HCT116 (cell line): ENCODE data around the gene GMEB2. TPM values are rescaled to one million over a fixed set of nuclear protein-coding genes. Genes with fewer than 3 reads are reported as not detected.

ENCODE experiments used
- ATAC-seq: fragments of 200-7000 bp; cut with Tn5 transposase; 2 replicates; pipeline ENCODE4 v1.9.1; 2020; ENCODE audit warnings: mild to moderate bottlenecking, moderate library complexity
- BruUV-seq: library from RNA; stranded (reverse); fragments of 400-500 nt; replicated peaks from 2 replicates; lab custom pipeline; 2021; lab: Mats Ljungman, UMichigan
- CTCF ChIA-PET: fragments of 300-600 bp; sonication (Branson Sonifier 250); formaldehyde crosslinking; loops from one replicate; lab custom pipeline; 2021; ENCODE audit warnings: antibody characterized with exemption; lab: Charles Lee
- POLR2A ChIA-PET: fragments of 300-600, 350-600 bp; sonication (Branson Sonifier 250); formaldehyde crosslinking; loops from one replicate; lab custom pipeline; 2021; ENCODE audit warnings: antibody characterized with exemption; lab: Charles Lee
- RAD21 ChIA-PET, 2 experiments: fragments of 300-600 bp; sonication (Branson Sonifier 250); formaldehyde crosslinking; loops; one replicate each; lab custom pipeline; 2023; ENCODE audit warnings: low total read pairs in 2 of 2; ENCODE audit not compliant: uncharacterized antibody in 2 of 2, unreplicated experiment in 2 of 2, low non-redundant PET in 1 of 2; lab: Charles Lee
- DNase-seq: peaks from one replicate; pipeline ENCODE4 v3.0.0-alpha.2; 2010; ENCODE audit warnings: low read depth, low spot score
- H2AFZ ChIP-seq: fragments of 200-600 bp; shearing (Covaris generic), sonication (generic); 2 replicates; pipeline ENCODE4 v1.6.1; 2017; ENCODE audit warnings: low read depth, mixed run types, mixed read lengths, antibody characterized with exemption, low read length; ENCODE audit not compliant: poor library complexity, severe bottlenecking
- H3K27ac ChIP-seq: 2 replicates; pipeline ENCODE4 v1.5.1; 2012; ENCODE audit warnings: low read depth, low read length
- H3K27me3 ChIP-seq: fragments of 200-600 bp; sonication (generic); 2 replicates; pipeline ENCODE4 v1.6.1; 2016; ENCODE audit warnings: mixed run types, low read length, mixed read lengths; ENCODE audit not compliant: insufficient read depth
- H3K36me3 ChIP-seq, 2 experiments: fragments of 200-500 bp in 1 of 2; fragments of 200-600 bp in 1 of 2; sonication (Bioruptor generic) in 1 of 2; sonication (generic) in 1 of 2; 2 replicates each; pipeline versions ENCODE4 v1.5.1 to v1.6.1; 2014 to 2016; ENCODE audit warnings: low read length in 2 of 2, inconsistent platforms in 1 of 2, mixed read lengths in 1 of 2, mixed run types in 1 of 2; ENCODE audit not compliant: insufficient read depth in 2 of 2, control insufficient read depth in 1 of 2
- H3K4me1 ChIP-seq, 2 experiments: fragments of 200-600 bp in 1 of 2; sonication (generic) in 1 of 2; 2 replicates each; pipeline versions ENCODE4 v1.5.1 to v1.6.1; 2012 to 2017; ENCODE audit warnings: low read length in 2 of 2, inconsistent platforms in 1 of 2, mild to moderate bottlenecking in 1 of 2, mixed read lengths in 1 of 2, mixed run types in 1 of 2, moderate library complexity in 1 of 2; ENCODE audit not compliant: insufficient read depth in 2 of 2, control insufficient read depth in 1 of 2
- H3K4me2 ChIP-seq: fragments of 200-600 bp; sonication (generic); 2 replicates; pipeline ENCODE4 v1.6.1; 2017; ENCODE audit warnings: mixed run types, low read length, mixed read lengths
- H3K4me3 ChIP-seq, 2 experiments: fragments of 200-600 bp in 1 of 2; sonication (generic) in 1 of 2; replicated peaks in 1 of 2; 2 replicates each; pipeline ENCODE4 v1.5.1; 2011 to 2016; ENCODE audit warnings: low read length in 2 of 2, control low read depth in 1 of 2, low read depth in 1 of 2, mild to moderate bottlenecking in 1 of 2, mixed read lengths in 1 of 2, mixed run types in 1 of 2
- H3K79me2 ChIP-seq: fragments of 200-600 bp; sonication (generic); 2 replicates; pipeline ENCODE4 v1.6.1; 2017; ENCODE audit warnings: mild to moderate bottlenecking, mixed run types, low read length, moderate library complexity, mixed read lengths; ENCODE audit not compliant: insufficient read depth
- H3K9ac ChIP-seq: fragments of 200-600 bp; sonication (generic); 2 replicates; pipeline ENCODE4 v1.6.1; 2016; ENCODE audit warnings: low read length, mixed read lengths
- H3K9me2 ChIP-seq: fragments of 200-600 bp; sonication (generic), shearing (Covaris generic); 2 replicates; pipeline ENCODE4 v1.6.1; 2017; ENCODE audit warnings: mixed run types, mild to moderate bottlenecking, moderate library complexity; ENCODE audit not compliant: insufficient read depth
- H3K9me3 ChIP-seq, 2 experiments: fragments of 200-500 bp in 1 of 2; fragments of 200-600 bp in 1 of 2; sonication (Bioruptor generic) in 1 of 2; sonication (generic) in 1 of 2; 2 replicates each; pipeline ENCODE4 v1.6.1; 2014 to 2017; ENCODE audit warnings: low read length in 2 of 2, mixed read lengths in 2 of 2, inconsistent platforms in 1 of 2, low read depth in 1 of 2, mild to moderate bottlenecking in 1 of 2, mixed run types in 1 of 2, moderate library complexity in 1 of 2; ENCODE audit not compliant: control insufficient read depth in 1 of 2, insufficient read depth in 1 of 2
- H4K20me1 ChIP-seq: fragments of 200-600 bp; sonication (generic), shearing (Covaris generic); 2 replicates; pipeline ENCODE4 v1.6.1; 2017; ENCODE audit warnings: mixed run types, mild to moderate bottlenecking, moderate library complexity; ENCODE audit not compliant: insufficient read depth
- EGR1 ChIP-seq: IDR thresholded peaks from 2 replicates; pipeline ENCODE4 v1.6.1; 2012; ENCODE audit warnings: low read depth
- JUND ChIP-seq: IDR thresholded peaks from 2 replicates; pipeline ENCODE4 v1.6.1; 2012
- POLR2A ChIP-seq: IDR thresholded peaks from 2 replicates; pipeline ENCODE4 v1.7.0; 2011; ENCODE audit warnings: borderline replicate concordance; ENCODE audit not compliant: insufficient read depth, insufficient read length; ENCODE audit errors: extremely low read depth
- TCF7L2 ChIP-seq: IDR thresholded peaks from 2 replicates; pipeline ENCODE4 v1.7.0; 2011; ENCODE audit warnings: borderline replicate concordance, inconsistent platforms; ENCODE audit not compliant: insufficient read depth, insufficient read length; ENCODE audit errors: extremely low read depth
- ZBTB33 ChIP-seq: IDR thresholded peaks from 2 replicates; pipeline ENCODE4 v1.6.1; 2011; ENCODE audit warnings: mild to moderate bottlenecking, low read length, moderate library complexity; ENCODE audit not compliant: insufficient replicate concordance; ENCODE audit errors: extremely low read depth
- intact Hi-C: fragments of 100-400 bp; cut with micrococcal nuclease; formaldehyde crosslinking; loops from 2 replicates; pipeline ENCODE4 v1.10.0; 2022
- total RNA-seq: library from RNA; stranded (reverse); gene quantifications from one replicate; pipeline ENCODE4 v1.2.1, GENCODE V29; 2021; ENCODE audit not compliant: unreplicated experiment

Gene GMEB2
- total RNA-seq, 1 experiment from 2014 or later, result 13.9 TPM

- POLR2A ChIA-PET, result interaction anchor here (0.6 to 0.7 kb wide), 2 partner anchors 8 to 44 kb away, joined by 3 read pairs; partner anchors contain the start of gene HELZ2
- TF ChIP-seq TCF7L2, result no peak
- no peak for TF ChIP-seq ZBTB33
- TF ChIP-seq JUND, result no peak
- no peak for TF ChIP-seq EGR1
- no peak for TF ChIP-seq POLR2A
- TF ChIP-seq, all 23 proteins: peak for 0
- Histone ChIP-seq H4K20me1 (no peaks in the 10 kb centered on the region), H3K27me3 (no peaks in the 10 kb centered on the region), H3K4me1 (peaks cover 0 to 8% of the 10 kb centered on the region in 2 experiments; a peak in 1 of 4 replicates), H3K36me3 (no peaks in the 10 kb centered on the region), H3K79me2 (no peaks in the 10 kb centered on the region), H3K9me3 (no peaks in the 10 kb centered on the region), H3K4me2 (no peak overlapping the region), H3K4me3 (no peak overlapping the region), H2AFZ (no peak overlapping the region), H3K9me2 (no peaks in the 10 kb centered on the region), H3K9ac (no peak overlapping the region), H3K27ac (no peak overlapping the region)
- no peak for DNase-seq
- intact Hi-C loops, result loop anchor here (5.0 kb wide), 1 partner anchor 115 kb away; the partner anchor contains the start of gene TNFRSF6B
- RAD21 ChIA-PET, result no interaction called here
- CTCF ChIA-PET, result interaction anchor here (1.4 kb wide), 1 partner anchor 9 kb away, joined by 3 read pairs; no protein-coding TSS in a partner anchor
- ATAC-seq, result no peak
- BruUV-seq, result no TSS peak
Measured at GRCh38 chr20:63582382-63583063, 44.4 kb downstream of the GMEB2 start.
